OCI-LY1 (cell line): ENCODE results near the gene AP1G2.

Experiments
- H2AFZ ChIP-seq: fragments of 200-600 bp; sonication (generic), shearing (Covaris generic); 2 replicates; pipeline ENCODE4 v1.6.0; 2014; ENCODE audit warnings: antibody characterized with exemption, mild to moderate bottlenecking, low read length
- H3F3A ChIP-seq: fragments of 200-600 bp; sonication (generic), shearing (Covaris generic); 2 replicates; pipeline ENCODE4 v1.6.0; 2014; ENCODE audit warnings: mild to moderate bottlenecking, antibody characterized with exemption, low read length, moderate library complexity; ENCODE audit not compliant: insufficient read depth
- H3K27ac ChIP-seq: fragments of 200-600 bp; sonication (generic); 2 replicates; pipeline ENCODE4 v1.5.1; 2014; ENCODE audit warnings: low read length, mixed run types, mild to moderate bottlenecking, low read depth; ENCODE audit not compliant: poor library complexity, severe bottlenecking
- H3K27me3 ChIP-seq: fragments of 200-600 bp; sonication (generic); 2 replicates; pipeline ENCODE4 v1.6.0; 2014; ENCODE audit warnings: antibody characterized with exemption, mild to moderate bottlenecking, low read length, moderate library complexity; ENCODE audit not compliant: insufficient read depth
- H3K36me3 ChIP-seq: fragments of 200-600 bp; sonication (generic); 2 replicates; pipeline ENCODE4 v1.6.1; 2014; ENCODE audit warnings: mild to moderate bottlenecking, antibody characterized with exemption, low read length, moderate library complexity, mixed read lengths; ENCODE audit not compliant: insufficient read depth
- H3K4me1 ChIP-seq: fragments of 200-600 bp; sonication (generic); 2 replicates; pipeline ENCODE4 v1.5.1; 2014; ENCODE audit warnings: mild to moderate bottlenecking, low read length, moderate library complexity; ENCODE audit not compliant: insufficient read depth, severe bottlenecking
- H3K4me2 ChIP-seq: fragments of 200-600 bp; sonication (generic), shearing (Covaris generic); 2 replicates; pipeline ENCODE4 v1.6.1; 2014; ENCODE audit warnings: low read length
- H3K4me3 ChIP-seq: fragments of 200-600 bp; sonication (generic); 2 replicates; pipeline ENCODE4 v1.5.1; 2014; ENCODE audit warnings: low read length, low read depth, mild to moderate bottlenecking, mixed read lengths; ENCODE audit not compliant: poor library complexity, severe bottlenecking
- H3K79me2 ChIP-seq: fragments of 200-600 bp; shearing (Covaris generic); 2 replicates; pipeline ENCODE4 v1.6.1; 2016; ENCODE audit warnings: mixed run types, low read length, mixed read lengths; ENCODE audit not compliant: insufficient read depth
- H3K9ac ChIP-seq: fragments of 200-600 bp; sonication (generic), shearing (Covaris generic); 2 replicates; pipeline ENCODE4 v1.6.1; 2014; ENCODE audit warnings: mild to moderate bottlenecking, low read length, mixed read lengths
- H3K9me2 ChIP-seq: fragments of 200-600 bp; sonication (generic), shearing (Covaris generic); 2 replicates; pipeline ENCODE4 v1.6.1; 2014; ENCODE audit warnings: low read depth, mild to moderate bottlenecking, low read length, mixed read lengths
- H3K9me3 ChIP-seq: fragments of 200-600 bp; shearing (Covaris generic); 2 replicates; pipeline ENCODE4 v1.6.1; 2014; ENCODE audit warnings: low read length, mixed read lengths
- H4K20me1 ChIP-seq: fragments of 200-600 bp; sonication (generic), shearing (Covaris generic); 2 replicates; pipeline ENCODE4 v1.6.0; 2016; ENCODE audit warnings: mild to moderate bottlenecking, low read length; ENCODE audit not compliant: insufficient read depth
- EZH2 ChIP-seq: fragments of 200-600 bp; sonication (generic), shearing (Covaris generic); IDR thresholded peaks from 2 replicates; pipeline ENCODE4 v1.8.0; 2017; ENCODE audit warnings: borderline replicate concordance, mixed run types, mild to moderate bottlenecking, antibody characterized with exemption, low read length, moderate library complexity, mixed read lengths
- TF ChIP-seq, protein P1 (sequence below): fragments of 200-600 bp; sonication (generic), shearing (Covaris generic); IDR thresholded peaks from 2 replicates; pipeline ENCODE4 v1.5.1; 2017; ENCODE audit warnings: mild to moderate bottlenecking, antibody characterized with exemption, low read length, moderate library complexity, mixed read lengths

AP1G2 gene

DNA sequence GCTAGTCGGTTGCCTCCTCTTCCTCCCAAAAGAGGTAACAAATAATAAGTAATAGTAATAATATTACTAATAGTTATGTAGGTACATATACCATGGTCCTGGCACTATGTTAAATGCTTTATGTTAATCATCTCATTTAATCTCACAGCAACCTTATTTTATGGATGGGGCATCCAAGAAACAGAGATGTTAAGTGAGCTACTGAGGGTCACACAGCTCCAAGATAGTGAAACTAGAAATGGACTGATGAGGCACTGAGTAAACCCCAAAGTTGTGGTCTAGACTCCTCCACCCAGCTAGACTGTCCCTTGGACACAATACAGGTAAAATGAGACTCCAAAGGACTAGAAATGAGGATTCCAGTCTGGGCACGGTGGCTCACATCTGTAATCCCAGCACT is 31.1 kb downstream of the AP1G2 start:
- Histone ChIP-seq H3K4me3 (no peak overlapping the region), H3K9ac (no peak overlapping the region), H3F3A (no peaks in the 10 kb centered on the region), H3K79me2 (no peaks in the 10 kb centered on the region), H4K20me1 (no peaks in the 10 kb centered on the region), H3K27ac (no peak overlapping the region), H2AFZ (no peak overlapping the region), H3K4me2 (no peak overlapping the region), H3K27me3 (no peaks in the 10 kb centered on the region), H3K4me1 (no peaks in the 10 kb centered on the region), H3K9me2 (no peaks in the 10 kb centered on the region), H3K36me3 (no peaks in the 10 kb centered on the region), H3K9me3 (no peaks in the 10 kb centered on the region)
- no peak for TF ChIP-seq EZH2
- TF ChIP-seq, protein P1, sequence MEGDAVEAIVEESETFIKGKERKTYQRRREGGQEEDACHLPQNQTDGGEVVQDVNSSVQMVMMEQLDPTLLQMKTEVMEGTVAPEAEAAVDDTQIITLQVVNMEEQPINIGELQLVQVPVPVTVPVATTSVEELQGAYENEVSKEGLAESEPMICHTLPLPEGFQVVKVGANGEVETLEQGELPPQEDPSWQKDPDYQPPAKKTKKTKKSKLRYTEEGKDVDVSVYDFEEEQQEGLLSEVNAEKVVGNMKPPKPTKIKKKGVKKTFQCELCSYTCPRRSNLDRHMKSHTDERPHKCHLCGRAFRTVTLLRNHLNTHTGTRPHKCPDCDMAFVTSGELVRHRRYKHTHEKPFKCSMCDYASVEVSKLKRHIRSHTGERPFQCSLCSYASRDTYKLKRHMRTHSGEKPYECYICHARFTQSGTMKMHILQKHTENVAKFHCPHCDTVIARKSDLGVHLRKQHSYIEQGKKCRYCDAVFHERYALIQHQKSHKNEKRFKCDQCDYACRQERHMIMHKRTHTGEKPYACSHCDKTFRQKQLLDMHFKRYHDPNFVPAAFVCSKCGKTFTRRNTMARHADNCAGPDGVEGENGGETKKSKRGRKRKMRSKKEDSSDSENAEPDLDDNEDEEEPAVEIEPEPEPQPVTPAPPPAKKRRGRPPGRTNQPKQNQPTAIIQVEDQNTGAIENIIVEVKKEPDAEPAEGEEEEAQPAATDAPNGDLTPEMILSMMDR, result no peak

GRCh38 chr14:23535943-23536342 is 31.6 kb downstream of the AP1G2 start:
- Histone ChIP-seq H3K9me3 (no peaks in the 10 kb centered on the region), H3K36me3 (no peaks in the 10 kb centered on the region)

GRCh38 chr14:23533652-23534435 is 33.7 kb downstream of the AP1G2 start:
- Histone ChIP-seq H3K9ac (no peak overlapping the region), H3K4me2 (no peak overlapping the region), H3K9me3 (no peaks in the 10 kb centered on the region), H3F3A (no peaks in the 10 kb centered on the region), H4K20me1 (no peaks in the 10 kb centered on the region), H3K4me1 (no peaks in the 10 kb centered on the region), H3K4me3 (no peak overlapping the region), H3K27ac (no peak overlapping the region), H3K27me3 (no peaks in the 10 kb centered on the region), H3K9me2 (no peaks in the 10 kb centered on the region), H3K36me3 (no peaks in the 10 kb centered on the region), H3K79me2 (no peaks in the 10 kb centered on the region), H2AFZ (no peak overlapping the region)
- TF ChIP-seq, protein P1, result no peak

More at GRCh38 chr14:23535943-23536342, 31.6 kb downstream of the AP1G2 start:
- Histone ChIP-seq H3K27me3 (no peaks in the 10 kb centered on the region), H3K27ac (no peak overlapping the region), H3K9me2 (no peaks in the 10 kb centered on the region), H3K9ac (no peak overlapping the region), H3K4me3 (no peak overlapping the region), H3K4me1 (no peaks in the 10 kb centered on the region), H3K79me2 (no peaks in the 10 kb centered on the region), H2AFZ (no peak overlapping the region), H4K20me1 (no peaks in the 10 kb centered on the region), H3F3A (no peaks in the 10 kb centered on the region), H3K4me2 (no peak overlapping the region)
- TF ChIP-seq, protein P1, result no peak
- TF ChIP-seq EZH2, result no peak
